Smooth muscle cell (in vitro differentiated cells): ENCODE results near the gene TUB. TPM values are rescaled to one million over a fixed set of nuclear protein-coding genes. Genes with fewer than 3 reads are reported as not detected.

Experiments used
- DNase-seq: peaks from one replicate; lab custom pipeline; 2025; ENCODE audit not compliant: unreplicated experiment; lab: John Stamatoyannopoulos, UW
- H2AFZ ChIP-seq: fragments of 200-600 bp; sonication (generic); 2 replicates; pipeline ENCODE4 v1.6.0; 2016; ENCODE audit warnings: antibody characterized with exemption, low read depth, mild to moderate bottlenecking
- H3F3A ChIP-seq: fragments of 200-600 bp; sonication (generic); 2 replicates; pipeline ENCODE4 v1.6.0; 2017; ENCODE audit warnings: antibody characterized with exemption, low read depth
- H3K27ac ChIP-seq: fragments of 200-600 bp; sonication (generic); 2 replicates; pipeline ENCODE4 v1.5.1; 2016; ENCODE audit warnings: low read depth, mild to moderate bottlenecking
- H3K27me3 ChIP-seq: fragments of 200-600 bp; sonication (generic); 2 replicates; pipeline ENCODE4 v1.6.1; 2016; ENCODE audit warnings: low read depth, mild to moderate bottlenecking
- H3K36me3 ChIP-seq: fragments of 200-600 bp; sonication (generic); 2 replicates; pipeline ENCODE4 v1.5.1; 2016; ENCODE audit warnings: low read depth
- H3K4me1 ChIP-seq: fragments of 200-600 bp; sonication (generic); 2 replicates; pipeline ENCODE4 v1.5.1; 2016; ENCODE audit warnings: low read depth
- H3K4me2 ChIP-seq: fragments of 200-600 bp; sonication (generic); 2 replicates; pipeline ENCODE4 v1.6.0; 2016; ENCODE audit warnings: mild to moderate bottlenecking
- H3K4me3 ChIP-seq: fragments of 200-600 bp; sonication (generic); 2 replicates; pipeline ENCODE4 v1.5.1; 2016; ENCODE audit warnings: mild to moderate bottlenecking
- H3K79me2 ChIP-seq: fragments of 200-600 bp; sonication (generic); 2 replicates; pipeline ENCODE4 v1.6.0; 2016; ENCODE audit warnings: low read depth, mild to moderate bottlenecking
- H3K9ac ChIP-seq: fragments of 200-600 bp; sonication (generic); 2 replicates; pipeline ENCODE4 v1.6.0; 2016; ENCODE audit warnings: low read depth
- H3K9me3 ChIP-seq: fragments of 200-600 bp; sonication (generic); replicated peaks from 2 replicates; pipeline ENCODE4 v1.5.1; 2016; ENCODE audit warnings: low read depth
- H4K20me1 ChIP-seq: fragments of 200-600 bp; sonication (generic); 2 replicates; pipeline ENCODE4 v1.6.0; 2016; ENCODE audit warnings: low read depth
- WGBS: methylation state at CpG from one replicate; pipeline ENCODE4 v1.1.7; 2016; ENCODE audit warnings: low lambda C conversion rate; 5-methylcytosine and 5-hydroxymethylcytosine counted together
- polyA plus RNA-seq: library from polyadenylated mRNA; unstranded; fragments of >200 nt; fragmentation: Nextera tagmentation; extraction: Ambion mirVana; gene quantifications from 2 replicates; pipeline ENCODE4 v1.2.1, GENCODE V29; 2016
- total RNA-seq: library from RNA; depleted of rRNA; stranded (reverse); fragments of >200 nt; gene quantifications from 2 replicates; pipeline ENCODE4 v1.2.3, GENCODE V29; 2014
- TF ChIP-seq, protein P1 (sequence below): fragments of 200-600 bp; sonication (generic); IDR thresholded peaks from 2 replicates; pipeline ENCODE4 v1.5.1; 2017; ENCODE audit warnings: borderline replicate concordance, mild to moderate bottlenecking, antibody characterized with exemption; ENCODE audit not compliant: insufficient read depth, poor library complexity, severe bottlenecking

The TUB gene
- total and polyA plus RNA-seq, 2 experiments from 2014 or later, result 6.0 to 9.5 TPM

DNA sequence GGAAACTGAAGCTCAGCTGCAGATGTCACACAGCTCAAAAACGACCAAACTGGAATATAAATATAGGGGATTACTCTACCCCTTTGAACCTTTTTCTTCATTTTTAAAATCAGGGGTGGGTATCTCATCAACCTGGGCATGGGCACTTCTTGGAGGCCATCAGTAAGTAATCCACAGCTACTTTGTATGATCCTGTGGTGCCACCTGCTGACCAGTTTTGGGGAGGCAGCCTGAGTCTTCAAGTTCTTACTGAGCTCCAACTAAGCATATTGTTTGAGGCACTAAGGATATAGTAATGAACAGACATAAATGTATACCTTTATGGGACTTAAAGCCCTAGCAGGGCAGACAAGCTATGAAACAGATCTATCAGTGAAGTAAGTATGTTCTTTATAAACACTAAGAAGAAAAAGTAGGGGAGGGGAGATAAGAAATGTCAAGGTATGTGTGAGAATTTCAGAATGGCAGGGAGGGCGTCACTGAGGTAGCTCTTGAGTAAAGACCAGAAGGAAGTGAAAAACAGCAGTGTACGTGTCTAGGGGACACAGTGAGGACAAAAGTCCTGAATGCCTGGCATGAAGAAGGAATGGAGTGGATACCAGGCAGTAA lies 18.4 kb downstream of the TUB start:
- Histone ChIP-seq H3K4me2 (no peak overlapping the region), H3K9me3 (no peaks in the 10 kb centered on the region), H3K9ac (no peak overlapping the region), H2AFZ (no peak overlapping the region), H3F3A (no peaks in the 10 kb centered on the region), H3K27ac (no peak overlapping the region), H3K79me2 (no peaks in the 10 kb centered on the region), H3K36me3 (no peaks in the 10 kb centered on the region), H4K20me1 (no peaks in the 10 kb centered on the region), H3K4me1 (no peaks in the 10 kb centered on the region), H3K27me3 (no peaks in the 10 kb centered on the region), H3K4me3 (no peak overlapping the region)
- TF ChIP-seq, protein P1, sequence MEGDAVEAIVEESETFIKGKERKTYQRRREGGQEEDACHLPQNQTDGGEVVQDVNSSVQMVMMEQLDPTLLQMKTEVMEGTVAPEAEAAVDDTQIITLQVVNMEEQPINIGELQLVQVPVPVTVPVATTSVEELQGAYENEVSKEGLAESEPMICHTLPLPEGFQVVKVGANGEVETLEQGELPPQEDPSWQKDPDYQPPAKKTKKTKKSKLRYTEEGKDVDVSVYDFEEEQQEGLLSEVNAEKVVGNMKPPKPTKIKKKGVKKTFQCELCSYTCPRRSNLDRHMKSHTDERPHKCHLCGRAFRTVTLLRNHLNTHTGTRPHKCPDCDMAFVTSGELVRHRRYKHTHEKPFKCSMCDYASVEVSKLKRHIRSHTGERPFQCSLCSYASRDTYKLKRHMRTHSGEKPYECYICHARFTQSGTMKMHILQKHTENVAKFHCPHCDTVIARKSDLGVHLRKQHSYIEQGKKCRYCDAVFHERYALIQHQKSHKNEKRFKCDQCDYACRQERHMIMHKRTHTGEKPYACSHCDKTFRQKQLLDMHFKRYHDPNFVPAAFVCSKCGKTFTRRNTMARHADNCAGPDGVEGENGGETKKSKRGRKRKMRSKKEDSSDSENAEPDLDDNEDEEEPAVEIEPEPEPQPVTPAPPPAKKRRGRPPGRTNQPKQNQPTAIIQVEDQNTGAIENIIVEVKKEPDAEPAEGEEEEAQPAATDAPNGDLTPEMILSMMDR, result peak; percentile 82
- WGBS, result 58% methylated on average over 3 of the region's 3 CpGs
- no peak for DNase-seq

- no peaks in the 10 kb centered on the region for H3K27me3 ChIP-seq
- H2AFZ ChIP-seq, result no peak overlapping the region
- no peak overlapping the region for H3K4me2 ChIP-seq
- TF ChIP-seq, protein P1, result no peak
- H3K36me3 ChIP-seq, result no peaks in the 10 kb centered on the region
- no peaks in the 10 kb centered on the region for H3K4me1 ChIP-seq
- no peaks in the 10 kb centered on the region for H4K20me1 ChIP-seq
- H3F3A ChIP-seq, result no peaks in the 10 kb centered on the region
- no peaks in the 10 kb centered on the region for H3K79me2 ChIP-seq
- no peak overlapping the region for H3K27ac ChIP-seq
- H3K4me3 ChIP-seq, result no peak overlapping the region
- WGBS, result 92% methylated on average over 14 of the region's 14 CpGs
- DNase-seq, result no peak
- H3K9me3 ChIP-seq, result no peaks in the 10 kb centered on the region
- no peak overlapping the region for H3K9ac ChIP-seq
Observed at GRCh38 chr11:8100158-8100557, 19.1 kb downstream of the TUB start.

DNA sequence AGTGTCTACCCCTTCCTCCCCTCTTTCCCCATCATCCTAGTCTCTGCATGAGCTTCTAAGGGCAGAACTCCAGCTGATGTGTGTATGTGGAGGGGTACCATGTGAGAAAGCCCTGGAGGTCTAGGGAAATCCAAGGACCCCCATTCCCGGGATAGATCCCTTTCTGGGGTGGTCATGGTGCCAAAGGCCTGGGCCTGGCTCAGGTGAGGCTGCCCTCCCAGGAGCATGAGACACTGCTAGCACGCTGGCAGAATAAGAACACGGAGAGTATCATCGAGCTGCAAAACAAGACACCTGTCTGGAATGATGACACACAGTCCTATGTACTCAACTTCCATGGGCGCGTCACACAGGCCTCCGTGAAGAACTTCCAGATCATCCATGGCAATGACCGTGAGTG lies 19.6 kb downstream of the TUB start:
- Histone ChIP-seq H3K9ac (no peak overlapping the region), H4K20me1 (no peaks in the 10 kb centered on the region), H2AFZ (no peak overlapping the region), H3K4me2 (no peak overlapping the region), H3K79me2 (no peaks in the 10 kb centered on the region), H3F3A (no peaks in the 10 kb centered on the region), H3K4me3 (no peak overlapping the region), H3K27ac (no peak overlapping the region), H3K27me3 (no peaks in the 10 kb centered on the region), H3K4me1 (no peaks in the 10 kb centered on the region), H3K9me3 (no peaks in the 10 kb centered on the region), H3K36me3 (no peaks in the 10 kb centered on the region)
- 98% methylated on average over 8 of the region's 8 CpGs for WGBS
- TF ChIP-seq, protein P1, result no peak
- DNase-seq, result no peak

DNA sequence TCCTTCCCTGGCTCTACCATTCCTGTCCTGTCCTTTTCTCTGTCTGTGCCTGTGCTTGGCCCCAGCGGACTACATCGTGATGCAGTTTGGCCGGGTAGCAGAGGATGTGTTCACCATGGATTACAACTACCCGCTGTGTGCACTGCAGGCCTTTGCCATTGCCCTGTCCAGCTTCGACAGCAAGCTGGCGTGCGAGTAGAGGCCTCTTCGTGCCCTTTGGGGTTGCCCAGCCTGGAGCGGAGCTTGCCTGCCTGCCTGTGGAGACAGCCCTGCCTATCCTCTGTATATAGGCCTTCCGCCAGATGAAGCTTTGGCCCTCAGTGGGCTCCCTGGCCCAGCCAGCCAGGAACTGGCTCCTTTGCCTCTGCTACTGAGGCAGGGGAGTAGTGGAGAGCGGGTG lies 20.4 kb downstream of the TUB start:
- Histone ChIP-seq H4K20me1 (no peaks in the 10 kb centered on the region), H3K36me3 (no peaks in the 10 kb centered on the region), H3K9ac (no peak overlapping the region), H3K4me2 (no peak overlapping the region), H3K9me3 (no peaks in the 10 kb centered on the region), H2AFZ (no peak overlapping the region), H3K4me1 (no peaks in the 10 kb centered on the region), H3K4me3 (no peak overlapping the region), H3F3A (no peaks in the 10 kb centered on the region), H3K27ac (no peak overlapping the region), H3K79me2 (no peaks in the 10 kb centered on the region), H3K27me3 (no peaks in the 10 kb centered on the region)
- WGBS, result 97% methylated on average over 11 of the region's 11 CpGs
- no peak for DNase-seq
- TF ChIP-seq, protein P1, result no peak
